ENCODE measurements around the gene TSSK3. TPM values are rescaled to one million over a fixed set of nuclear protein-coding genes. Genes with fewer than 3 reads are reported as not detected.

The TSSK3 gene
- total RNA-seq, 1 experiment from 2014 or later, result 1.8 TPM

GRCh38 chr1:32377541-32378220 lies 15.3 kb downstream of the TSSK3 start:
- CTCF ChIA-PET, result interaction anchor here (0.6 to 1.5 kb wide), 2 partner anchors 9 to 137 kb away, joined by 3 read pairs; no protein-coding TSS in a partner anchor
- no peaks in the 10 kb centered on the region for H3K4me1 Mint-ChIP-seq (ENCODE audit: low read depth, unreplicated experiment)
- no peaks in the 10 kb centered on the region for H3K9me3 Mint-ChIP-seq (ENCODE audit: low read depth, unreplicated experiment)
- H3K4me3 Mint-ChIP-seq (ENCODE audit: low read depth, unreplicated experiment), result no peak overlapping the region
- TF ChIP-seq CTCF (IDR thresholded peaks at IDR 0.05; ENCODE audit: unreplicated experiment), result no peak
- no peak overlapping the region for H3K27ac Mint-ChIP-seq (ENCODE audit: unreplicated experiment)
- BruUV-seq (replicated peaks), result no TSS peak
- H3K36me3 Mint-ChIP-seq (ENCODE audit: insufficient read depth, unreplicated experiment), result peaks cover 56% of the 10 kb centered on the region
- intact Hi-C loops (cut with micrococcal nuclease; ENCODE audit: unreplicated experiment), result no loop called here
- no peak for DNase-seq
- no peaks in the 10 kb centered on the region for H3K27me3 Mint-ChIP-seq (ENCODE audit: unreplicated experiment)

- Mint-ChIP-seq H3K27me3 (ENCODE audit: unreplicated experiment) (no peaks in the 10 kb centered on the region), H3K4me3 (ENCODE audit: low read depth, unreplicated experiment) (no peak overlapping the region), H3K4me1 (ENCODE audit: low read depth, unreplicated experiment) (no peaks in the 10 kb centered on the region), H3K27ac (ENCODE audit: unreplicated experiment) (no peak overlapping the region), H3K36me3 (ENCODE audit: insufficient read depth, unreplicated experiment) (peaks cover 49% of the 10 kb centered on the region), H3K9me3 (ENCODE audit: low read depth, unreplicated experiment) (no peaks in the 10 kb centered on the region)
- BruUV-seq (replicated peaks), result no TSS peak
- CTCF ChIA-PET, result no interaction called here
- no peak for DNase-seq
- intact Hi-C loops (cut with micrococcal nuclease; ENCODE audit: unreplicated experiment), result no loop called here
- no peak for TF ChIP-seq CTCF (IDR thresholded peaks at IDR 0.05; ENCODE audit: unreplicated experiment)
Observed at GRCh38 chr1:32380057-32380456, 17.7 kb downstream of the TSSK3 start.

- Mint-ChIP-seq H3K4me1 (ENCODE audit: low read depth, unreplicated experiment) (no peaks in the 10 kb centered on the region), H3K27me3 (ENCODE audit: unreplicated experiment) (no peaks in the 10 kb centered on the region), H3K27ac (ENCODE audit: unreplicated experiment) (no peak overlapping the region), H3K36me3 (ENCODE audit: insufficient read depth, unreplicated experiment) (peaks cover 25% of the 10 kb centered on the region), H3K9me3 (ENCODE audit: low read depth, unreplicated experiment) (no peaks in the 10 kb centered on the region), H3K4me3 (ENCODE audit: low read depth, unreplicated experiment) (no peak overlapping the region)
- CTCF ChIA-PET, result interaction anchor here (0.7 kb wide), 1 partner anchor 9 kb away, joined by 3 read pairs; no protein-coding TSS in a partner anchor
- intact Hi-C loops (cut with micrococcal nuclease; ENCODE audit: unreplicated experiment), result no loop called here
- BruUV-seq (replicated peaks), result no TSS peak
- DNase-seq, result no peak
- no peak for TF ChIP-seq CTCF (IDR thresholded peaks at IDR 0.05; ENCODE audit: unreplicated experiment)
Observed at GRCh38 chr1:32386676-32387392, 24.5 kb downstream of the TSSK3 start.

- peaks cover 12% of the 10 kb centered on the region for H3K36me3 Mint-ChIP-seq (ENCODE audit: insufficient read depth, unreplicated experiment)
- BruUV-seq (replicated peaks), result no TSS peak
- H3K9me3 Mint-ChIP-seq (ENCODE audit: low read depth, unreplicated experiment), result no peaks in the 10 kb centered on the region
- CTCF ChIA-PET, result no interaction called here
- intact Hi-C loops (cut with micrococcal nuclease; ENCODE audit: unreplicated experiment), result no loop called here
- H3K27ac Mint-ChIP-seq (ENCODE audit: unreplicated experiment), result no peak overlapping the region
- no peak for DNase-seq
- H3K4me3 Mint-ChIP-seq (ENCODE audit: low read depth, unreplicated experiment), result no peak overlapping the region
- H3K27me3 Mint-ChIP-seq (ENCODE audit: unreplicated experiment), result no peaks in the 10 kb centered on the region
- TF ChIP-seq CTCF (IDR thresholded peaks at IDR 0.05; ENCODE audit: unreplicated experiment), result no peak
- peaks cover 8% of the 10 kb centered on the region for H3K4me1 Mint-ChIP-seq (ENCODE audit: low read depth, unreplicated experiment)
Observed at GRCh38 chr1:32388641-32389040, 26.3 kb downstream of the TSSK3 start.
